Suprapubic skin (tissue), 3 donors: ENCODE results near the gene MED8.

ENCODE experiments used
- CTCF ChIP-seq, 2 donors: fragments of 200-600 bp in 1 of 2; fragments of 450-650 bp in 1 of 2; sonication (generic) in 1 of 2; IDR thresholded peaks; one replicate each; pipeline ENCODE4 v1.5.1; 2016 to 2019; ENCODE audit warnings: antibody characterized with exemption in 2 of 2, mild to moderate bottlenecking in 1 of 2, moderate library complexity in 1 of 2
- POLR2A ChIP-seq, 2 donors: fragments of 450-650 bp; IDR thresholded peaks; one replicate each; pipeline ENCODE4 v1.6.1; 2017; ENCODE audit warnings: antibody characterized with exemption in 2 of 2, mild to moderate bottlenecking in 2 of 2, moderate library complexity in 2 of 2

GRCh38 chr1:43410571-43410970, 21.0 kb upstream of the MED8 start:
- no peak for TF ChIP-seq POLR2A (IDR thresholded peaks at IDR 0.05)
- TF ChIP-seq CTCF (IDR thresholded peaks at IDR 0.05) = no peak
